IPS-11a (cell line): ENCODE measurements around the gene CKM.
"Not testable (repeated sequence)": the region's sequence is repeated elsewhere in the genome, so short reads cannot be mapped to it uniquely, and the experiment has no call there.

Experiments used
- H3K4me3 ChIP-seq: one replicate; pipeline ENCODE4 v1.5.1; 2013; ENCODE audit warnings: low read depth, low read length, control low read depth

CKM gene

GRCh38 chr19:45294291-45295029, 28.2 kb downstream of the CKM start:
- no peak overlapping the region for H3K4me3 ChIP-seq

- H3K4me3 ChIP-seq, result no peak overlapping the region
These were observed 29.0 kb downstream of the CKM start for GRCh38 chr19:45293682-45294081.

- no peak overlapping the region for H3K4me3 ChIP-seq
These were observed 30.8 kb downstream of the CKM start for GRCh38 chr19:45291834-45292233.

DNA sequence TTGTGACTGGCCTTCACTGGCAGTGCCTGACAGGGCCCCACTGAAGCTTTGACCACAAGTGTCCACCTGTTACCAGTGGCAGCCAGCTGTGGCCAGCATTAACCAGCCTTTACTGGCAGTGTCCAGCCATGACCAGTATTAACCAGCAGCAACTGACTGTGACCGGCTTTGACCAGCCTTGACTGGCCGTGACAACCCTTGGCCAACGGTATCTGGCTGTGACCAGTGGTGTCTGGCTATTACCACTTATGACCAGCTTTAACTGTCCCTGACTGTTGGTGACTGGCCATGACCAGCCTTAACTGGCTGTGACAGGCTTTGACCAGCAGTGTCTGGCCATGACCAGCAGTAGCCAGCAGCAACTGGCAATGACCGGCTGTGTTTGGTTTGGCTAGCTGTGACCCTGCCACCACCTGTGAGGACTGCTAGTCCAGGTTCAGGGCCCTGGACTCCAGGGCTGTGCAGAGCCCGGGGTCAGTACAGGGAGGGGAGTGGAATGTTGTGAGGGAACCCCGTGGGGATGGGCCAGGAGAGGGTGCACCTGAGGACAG, 32.2 kb downstream of the CKM start:
- H3K4me3 ChIP-seq, result no peak overlapping the region

GRCh38 chr19:45283443-45284033, 39.1 kb downstream of the CKM start:
- H3K4me3 ChIP-seq, result no peak overlapping the region

DNA sequence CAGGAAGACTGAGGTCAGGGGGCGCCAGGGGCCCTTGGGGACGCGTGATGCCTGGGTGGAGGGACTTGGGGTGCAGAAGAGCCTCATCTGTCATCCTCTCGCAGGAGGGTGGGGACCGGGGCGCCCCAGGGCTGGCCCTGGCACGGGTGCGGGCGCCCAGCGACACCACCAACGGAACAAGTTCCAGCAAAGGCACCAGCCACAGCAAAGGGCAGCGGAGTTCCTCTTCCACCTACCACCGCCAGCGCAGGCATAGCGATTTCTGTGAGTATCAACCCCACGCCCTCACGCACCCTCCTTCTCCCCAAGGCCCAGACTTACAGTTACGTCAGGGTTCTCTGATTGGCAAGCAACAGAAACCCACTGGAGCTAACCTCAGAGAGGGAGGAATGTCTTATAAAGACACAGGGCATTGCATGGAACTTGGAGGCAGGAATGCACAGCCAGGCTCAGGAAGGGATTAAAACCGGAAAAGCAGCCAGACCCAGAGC, 42.2 kb downstream of the CKM start:
- no peak overlapping the region for H3K4me3 ChIP-seq

- no peak overlapping the region for H3K4me3 ChIP-seq
These were observed 43.0 kb downstream of the CKM start for GRCh38 chr19:45279587-45280192.

- H3K4me3 ChIP-seq, result no peak overlapping the region
These were observed 44.6 kb downstream of the CKM start for GRCh38 chr19:45278087-45278486.

DNA sequence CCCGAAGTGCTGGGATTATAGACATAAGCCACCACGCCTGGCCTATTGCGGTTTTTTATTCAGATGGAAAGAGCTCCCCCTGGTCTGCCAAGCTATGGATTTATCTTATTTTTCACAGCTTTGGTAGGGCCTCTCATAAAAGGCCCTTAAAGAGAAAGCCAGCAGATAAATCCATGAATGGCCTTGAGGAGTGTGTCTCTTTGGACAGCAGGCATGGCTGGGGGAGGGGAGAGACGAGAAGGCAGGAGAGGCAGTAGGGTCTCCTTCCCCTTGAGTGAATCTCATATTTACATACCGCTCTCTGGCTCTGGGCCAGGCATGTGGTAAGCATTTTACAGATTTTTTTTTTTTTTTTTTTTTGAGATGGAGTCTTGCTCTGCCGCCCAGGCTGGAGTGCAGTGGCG, 46.4 kb downstream of the CKM start:
- H3K4me3 ChIP-seq, result no peak overlapping the region

DNA sequence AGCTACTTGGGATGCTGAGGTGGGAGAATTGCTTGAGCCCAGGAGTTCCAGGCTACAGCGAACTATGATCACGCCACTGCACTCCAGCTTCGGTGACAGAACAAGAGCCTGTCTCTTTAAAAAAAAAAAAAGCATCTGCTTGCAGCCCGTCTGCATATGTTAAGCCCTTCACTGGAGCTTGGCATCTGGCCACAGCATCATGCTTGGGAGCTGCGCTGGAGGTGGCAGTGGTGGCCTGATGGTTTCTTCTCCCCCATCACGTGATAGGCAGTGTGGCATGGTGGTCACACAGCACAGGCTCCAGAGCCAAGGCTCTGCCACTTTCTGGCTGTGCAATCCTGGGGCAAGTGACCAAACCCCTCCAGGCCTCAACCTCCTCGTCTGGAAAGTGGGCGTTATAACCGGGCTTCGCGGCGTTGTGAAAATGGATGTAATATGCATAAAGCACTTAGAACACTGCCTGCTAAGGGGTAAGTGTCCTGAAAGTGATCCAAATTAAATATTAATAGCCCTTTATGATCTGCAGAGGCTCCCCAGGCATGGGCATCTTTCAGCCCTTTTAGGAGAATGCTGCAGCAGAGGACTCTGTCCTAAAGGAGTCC, 47.2 kb downstream of the CKM start:
- H3K4me3 ChIP-seq, result no peak overlapping the region

DNA sequence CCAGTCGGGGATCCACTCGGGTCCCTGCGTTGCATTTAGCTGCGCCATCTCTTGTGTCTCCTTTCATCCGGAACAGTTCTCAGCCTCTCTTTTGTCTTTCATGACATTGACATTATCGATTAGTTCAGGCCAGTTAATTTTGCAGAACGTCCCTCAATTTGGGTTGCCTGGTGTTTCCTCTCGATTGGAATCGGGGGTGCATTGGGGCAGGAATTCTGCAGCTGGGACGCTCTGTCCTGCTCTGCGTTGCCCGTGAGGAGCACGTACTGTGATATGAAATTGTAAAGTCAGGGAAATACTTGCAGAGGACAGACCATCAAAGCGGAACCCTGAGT, 49.2 kb downstream of the CKM start:
- no peak overlapping the region for H3K4me3 ChIP-seq

DNA sequence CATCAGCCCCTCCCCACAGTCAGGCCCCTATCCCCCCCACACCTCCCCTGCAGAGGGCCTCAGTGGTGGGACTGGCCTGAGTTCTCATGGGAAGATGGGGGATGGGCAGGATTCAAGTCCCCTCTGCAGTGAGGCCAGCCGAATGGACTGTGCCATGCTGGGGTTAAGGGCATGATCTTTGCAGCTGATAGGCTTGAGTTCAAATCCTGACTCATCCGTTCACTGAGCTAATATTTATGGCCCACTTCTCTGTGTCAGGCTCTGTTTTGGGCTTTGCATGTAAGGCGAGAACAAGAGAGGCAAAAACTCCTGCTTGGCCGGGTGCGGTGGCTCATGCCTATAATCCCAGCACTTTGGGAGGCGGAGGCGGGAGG, 51.0 kb downstream of the CKM start:
- no peak overlapping the region for H3K4me3 ChIP-seq

GRCh38 chr19:45271098-45271734, 51.5 kb downstream of the CKM start:
- H3K4me3 ChIP-seq, result no peak overlapping the region

DNA sequence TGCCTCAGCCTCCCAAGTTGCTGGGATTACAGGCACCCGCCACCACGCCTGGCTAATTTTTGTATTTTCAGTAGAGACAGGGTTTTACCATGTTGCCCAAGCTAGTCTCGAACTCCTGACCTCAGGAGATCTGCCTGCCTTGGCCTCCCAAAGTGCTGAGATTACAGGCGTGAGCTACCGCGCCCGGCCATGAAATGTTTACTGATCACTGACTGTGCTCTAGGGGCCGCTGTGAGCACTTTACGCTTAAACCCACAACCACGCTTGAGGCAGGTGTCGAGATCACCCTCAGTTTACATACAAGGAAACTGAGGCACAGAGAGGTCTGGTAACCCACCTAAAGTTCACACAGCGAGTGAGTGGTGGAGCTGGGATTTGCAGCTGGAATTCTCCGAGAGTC, 52.7 kb downstream of the CKM start:
- not testable (repeated sequence) for H3K4me3 ChIP-seq

GRCh38 chr19:45267296-45267695, 55.4 kb downstream of the CKM start:
- H3K4me3 ChIP-seq, result no peak overlapping the region

DNA sequence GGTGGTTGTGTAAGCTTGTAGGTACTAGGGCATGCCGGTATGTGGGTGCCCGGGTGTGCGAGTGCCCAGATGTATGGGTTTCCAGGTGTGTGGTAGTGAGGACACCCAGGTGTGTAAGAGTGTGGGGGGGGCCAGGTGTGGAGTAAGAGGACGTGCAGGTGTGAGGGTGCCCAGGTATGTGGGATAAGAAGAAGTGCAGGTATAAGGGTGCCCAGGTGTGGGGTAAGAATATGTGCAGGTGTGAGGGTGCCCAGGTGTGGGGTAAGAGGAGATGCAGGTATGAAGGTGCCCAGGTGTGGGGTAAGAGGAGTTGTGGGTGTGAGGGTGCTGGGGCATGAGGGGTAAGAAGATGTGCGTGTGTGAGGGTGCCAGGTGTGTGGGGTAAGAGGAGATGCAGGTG, 57.3 kb downstream of the CKM start:
- H3K4me3 ChIP-seq, result no peak overlapping the region

GRCh38 chr19:45264781-45265317, 57.8 kb downstream of the CKM start:
- H3K4me3 ChIP-seq, result no peak overlapping the region

GRCh38 chr19:45263013-45263412, 59.7 kb downstream of the CKM start:
- no peak overlapping the region for H3K4me3 ChIP-seq

DNA sequence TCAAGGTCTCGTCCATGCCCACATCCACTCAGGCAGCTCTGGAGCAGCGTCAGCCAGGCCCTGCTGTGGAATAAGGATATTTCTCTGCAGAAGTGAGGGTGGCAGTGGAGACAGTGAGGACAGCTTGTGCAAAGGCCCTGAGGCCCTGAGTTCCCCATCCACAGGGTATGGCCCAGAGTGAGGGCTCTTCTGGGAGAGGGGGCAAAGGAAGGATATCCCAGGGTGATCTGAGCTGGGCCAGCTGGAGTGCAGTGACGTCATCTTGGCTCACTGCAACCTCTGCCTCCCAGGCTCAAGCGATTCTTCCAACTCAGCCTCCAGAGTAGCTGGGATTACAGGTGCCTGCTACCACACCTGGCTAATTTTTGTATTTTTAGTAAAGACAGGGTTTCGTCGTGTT, 60.1 kb downstream of the CKM start:
- H3K4me3 ChIP-seq, result no peak overlapping the region

- H3K4me3 ChIP-seq, result no peak overlapping the region
These were observed 63.8 kb downstream of the CKM start for GRCh38 chr19:45258862-45259261.

DNA sequence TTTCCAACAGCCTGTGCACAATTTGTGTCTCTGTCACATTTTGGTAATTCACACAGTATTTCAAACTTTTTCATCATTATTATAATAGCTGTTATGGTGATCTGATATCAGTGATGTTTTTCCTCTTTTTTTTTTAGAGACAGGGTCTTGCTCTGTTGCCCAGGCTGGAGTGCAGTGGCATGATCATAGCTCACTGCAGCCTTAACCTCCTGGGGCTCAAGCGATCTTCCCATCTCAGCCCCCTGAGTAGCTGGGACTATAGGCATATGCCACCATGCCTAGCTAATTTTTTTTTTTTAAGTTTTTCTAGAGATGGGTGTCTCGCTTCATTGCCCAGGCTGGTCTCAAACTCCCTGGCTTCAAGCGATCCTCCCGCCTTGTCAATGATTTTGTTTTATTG, 65.8 kb downstream of the CKM start:
- no peak overlapping the region for H3K4me3 ChIP-seq
